GM18517 (cell line): ENCODE data around the gene FGF3.

Experiments used
- ATAC-seq: cut with Tn5 transposase; IDR thresholded peaks from one replicate; pipeline ENCODE4 v1.9.1; 2021; ENCODE audit warnings: mild to moderate bottlenecking, moderate library complexity; ENCODE audit not compliant: unreplicated experiment

The FGF3 gene

GRCh38 chr11:69825941-69826340, 6.7 kb upstream of the FGF3 start:
- ATAC-seq, result no peak

- no peak for ATAC-seq
These were observed 6.0 kb upstream of the FGF3 start for GRCh38 chr11:69825037-69825834.

DNA sequence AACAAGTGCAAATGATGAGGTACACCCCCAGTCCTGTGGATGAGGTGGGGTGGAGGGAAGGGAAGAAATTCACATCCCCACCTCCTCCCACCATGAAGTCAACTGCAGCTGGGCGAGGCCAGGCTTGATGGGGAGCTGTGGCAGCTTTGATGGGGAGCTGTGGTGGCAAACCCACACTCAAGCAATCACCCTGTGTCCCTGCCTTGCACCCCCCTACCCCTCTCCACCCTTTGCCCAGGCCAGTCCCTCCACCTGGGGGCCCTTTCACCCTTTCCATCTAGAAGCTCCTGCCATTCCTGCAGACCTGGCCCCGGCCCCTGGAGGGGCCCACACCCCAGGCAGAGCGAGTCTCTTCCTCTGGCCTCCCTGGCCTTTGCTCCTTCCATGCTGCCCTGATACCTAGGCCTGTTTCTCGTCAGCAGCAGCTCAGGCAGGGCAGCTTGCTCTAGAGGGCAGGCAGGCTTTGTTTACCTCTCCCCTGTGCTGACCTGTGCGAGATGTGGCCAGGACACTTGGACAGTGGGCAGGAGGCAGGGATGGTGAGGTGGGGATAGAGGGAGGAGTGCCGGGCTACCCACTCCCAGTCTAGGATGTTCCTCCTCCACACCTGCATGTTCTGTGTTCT, 4.5 kb upstream of the FGF3 start:
- ATAC-seq, result no peak

- no peak for ATAC-seq
These were observed 3.7 kb upstream of the FGF3 start for GRCh38 chr11:69822676-69823494.

DNA sequence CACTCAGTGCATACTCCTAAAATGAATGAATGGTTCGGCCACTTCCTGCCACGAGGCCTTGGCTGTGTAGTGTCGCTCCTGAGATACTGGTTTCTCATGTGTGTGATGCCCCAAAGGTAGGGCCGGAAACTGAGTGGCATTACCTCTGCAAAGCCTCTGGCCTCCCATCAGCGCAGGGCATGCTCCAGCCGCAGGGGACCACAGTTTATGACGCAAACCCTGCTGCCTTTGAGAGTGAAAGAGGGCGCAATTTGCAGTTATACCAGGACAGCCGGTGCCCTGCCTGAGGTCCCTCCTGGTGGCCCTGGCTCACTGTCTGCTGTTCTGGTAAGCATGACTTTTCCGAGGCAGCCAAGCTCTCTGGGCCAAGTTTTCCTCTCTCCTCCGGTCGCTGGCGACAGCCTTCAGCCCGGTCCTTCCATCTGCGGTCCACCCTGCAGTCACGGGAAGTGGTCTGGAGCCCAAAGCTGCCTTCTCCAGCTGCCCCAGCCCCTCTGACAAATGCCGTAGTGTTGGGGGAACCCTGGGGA, 2.4 kb upstream of the FGF3 start:
- ATAC-seq, result no peak

GRCh38 chr11:69820441-69820840, 1.2 kb upstream of the FGF3 start:
- no peak for ATAC-seq

DNA sequence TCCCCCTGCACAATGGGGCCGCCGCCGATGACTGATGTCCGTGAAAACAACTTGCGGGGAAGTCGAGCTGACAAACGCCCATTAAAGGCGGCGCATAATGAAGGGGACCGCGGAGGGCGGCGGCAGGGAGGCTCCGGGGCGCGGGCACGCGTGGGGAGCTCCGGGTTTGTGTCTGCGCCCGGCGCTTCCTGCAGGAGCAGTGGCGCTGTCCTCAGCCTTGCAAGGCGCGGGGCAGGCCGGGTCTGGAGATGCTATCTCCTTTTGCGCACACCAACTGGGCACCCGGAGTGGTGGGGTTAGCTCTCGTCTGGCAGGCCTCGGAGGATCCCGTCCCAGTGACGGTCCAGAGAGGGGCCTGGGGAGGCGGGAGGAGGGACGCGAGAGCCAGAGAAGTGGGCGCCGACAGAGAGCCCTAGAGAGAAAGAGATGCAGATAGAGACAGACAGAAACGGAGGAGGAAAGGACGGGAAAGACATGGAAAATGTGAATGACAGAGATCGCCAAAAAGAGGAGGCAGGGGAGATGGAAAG, 390 bp upstream of the FGF3 start:
- ATAC-seq, result no peak

- ATAC-seq, result no peak
These were observed 999 bp downstream of the FGF3 start for GRCh38 chr11:69818231-69818602.

GRCh38 chr11:69817265-69818230, 1.7 kb downstream of the FGF3 start:
- ATAC-seq, result no peak

GRCh38 chr11:69816671-69817070, 2.5 kb downstream of the FGF3 start:
- ATAC-seq, result no peak

DNA sequence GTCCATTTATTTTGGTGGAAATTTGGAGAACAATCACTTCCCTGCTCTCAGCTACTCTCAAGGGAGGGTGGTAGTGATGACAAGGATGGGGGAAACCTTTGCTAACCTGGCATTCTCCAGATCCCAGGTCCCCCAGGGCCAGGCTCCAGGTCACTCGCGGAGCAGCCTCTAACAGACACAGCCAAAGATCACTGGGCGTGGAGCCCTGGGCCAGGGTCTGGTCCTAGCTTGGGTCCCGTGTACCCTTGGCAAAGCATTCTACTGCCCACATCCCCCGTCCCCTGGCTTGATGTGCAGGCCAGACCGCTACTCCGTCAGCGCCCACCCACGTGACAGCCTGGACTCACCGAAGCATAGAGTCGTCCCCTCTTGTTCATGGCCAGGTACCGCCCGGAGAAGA, 3.2 kb downstream of the FGF3 start:
- ATAC-seq, result no peak

GRCh38 chr11:69814902-69815301, 4.3 kb downstream of the FGF3 start:
- no peak for ATAC-seq

GRCh38 chr11:69814411-69814810, 4.8 kb downstream of the FGF3 start:
- no peak for ATAC-seq

DNA sequence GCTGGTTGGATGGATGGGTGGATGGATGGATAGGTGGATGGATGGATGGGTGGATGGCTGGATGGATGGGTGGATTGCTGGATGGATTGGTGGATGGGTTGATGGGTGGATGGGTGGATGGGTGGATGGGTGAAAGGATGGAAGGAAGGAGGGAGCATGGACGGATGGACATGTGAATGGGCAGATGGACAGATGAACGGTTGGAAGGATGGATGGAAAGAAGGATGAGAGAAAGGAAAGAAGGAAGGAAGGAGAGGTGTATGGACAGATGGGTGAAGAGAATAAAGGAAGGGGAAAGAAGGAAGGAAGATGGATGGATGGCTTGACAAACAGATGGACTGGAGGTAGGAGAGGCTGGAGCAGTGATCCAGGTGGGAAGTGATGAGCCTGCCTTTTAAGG, 5.4 kb downstream of the FGF3 start:
- no peak for ATAC-seq

DNA sequence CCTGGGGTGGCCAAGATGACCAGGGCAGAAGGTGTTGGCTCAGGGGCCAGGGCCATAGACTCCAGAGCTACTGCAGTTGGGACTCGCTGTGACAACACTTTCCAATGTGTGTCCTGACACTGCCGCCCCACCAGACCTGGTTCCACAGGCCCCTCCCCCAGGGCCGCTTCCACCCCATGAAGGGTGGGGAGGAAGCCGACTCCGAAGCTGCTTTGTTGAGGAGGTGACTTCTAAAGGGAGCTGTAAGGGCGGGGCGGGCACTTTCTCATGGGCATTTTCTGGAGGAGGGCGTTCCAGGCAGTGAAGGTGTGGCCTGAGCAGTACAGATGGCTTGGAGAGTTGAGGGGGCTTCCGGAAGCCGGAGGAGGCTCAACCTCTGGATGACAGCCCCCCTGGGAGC, 6.3 kb downstream of the FGF3 start:
- no peak for ATAC-seq

DNA sequence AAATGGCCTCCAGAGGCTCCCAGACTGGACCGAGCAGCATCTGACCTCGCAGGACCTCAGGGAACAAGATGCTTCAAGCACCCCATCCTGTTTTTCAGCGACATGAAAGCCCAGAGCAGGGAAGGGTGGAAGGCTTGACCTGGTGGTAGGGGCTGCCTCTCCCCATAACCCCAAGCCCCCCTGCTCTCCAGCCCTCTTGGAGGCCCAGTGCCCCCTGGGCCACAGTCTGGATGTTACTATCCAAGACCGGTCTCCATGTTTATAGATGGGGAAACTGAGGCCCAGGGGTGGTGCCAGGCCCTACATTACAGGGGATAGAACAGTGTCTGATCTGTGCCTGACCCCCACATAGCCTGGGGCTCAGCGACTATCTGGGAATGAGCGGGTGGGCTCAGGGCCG, 7.0 kb downstream of the FGF3 start:
- no peak for ATAC-seq

DNA sequence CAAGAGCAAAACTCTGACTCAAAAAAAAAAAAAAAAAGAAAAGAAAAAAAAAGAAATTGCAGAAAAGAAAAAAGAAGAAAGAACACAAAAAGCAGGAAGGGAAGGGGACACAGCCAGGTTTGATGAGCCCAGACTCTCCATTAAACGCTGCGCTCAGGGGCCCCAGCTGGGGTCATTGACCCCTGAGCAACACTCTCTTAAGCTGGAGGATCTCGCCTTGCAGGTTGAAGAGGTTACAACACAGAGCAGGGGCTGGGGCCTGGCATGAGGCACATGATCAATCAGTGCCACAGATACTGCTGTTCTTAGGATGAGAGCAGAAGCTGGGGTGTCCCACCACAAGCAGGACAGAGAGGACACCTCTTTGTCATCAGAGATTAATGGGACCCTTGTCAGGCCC, 7.8 kb downstream of the FGF3 start:
- no peak for ATAC-seq

DNA sequence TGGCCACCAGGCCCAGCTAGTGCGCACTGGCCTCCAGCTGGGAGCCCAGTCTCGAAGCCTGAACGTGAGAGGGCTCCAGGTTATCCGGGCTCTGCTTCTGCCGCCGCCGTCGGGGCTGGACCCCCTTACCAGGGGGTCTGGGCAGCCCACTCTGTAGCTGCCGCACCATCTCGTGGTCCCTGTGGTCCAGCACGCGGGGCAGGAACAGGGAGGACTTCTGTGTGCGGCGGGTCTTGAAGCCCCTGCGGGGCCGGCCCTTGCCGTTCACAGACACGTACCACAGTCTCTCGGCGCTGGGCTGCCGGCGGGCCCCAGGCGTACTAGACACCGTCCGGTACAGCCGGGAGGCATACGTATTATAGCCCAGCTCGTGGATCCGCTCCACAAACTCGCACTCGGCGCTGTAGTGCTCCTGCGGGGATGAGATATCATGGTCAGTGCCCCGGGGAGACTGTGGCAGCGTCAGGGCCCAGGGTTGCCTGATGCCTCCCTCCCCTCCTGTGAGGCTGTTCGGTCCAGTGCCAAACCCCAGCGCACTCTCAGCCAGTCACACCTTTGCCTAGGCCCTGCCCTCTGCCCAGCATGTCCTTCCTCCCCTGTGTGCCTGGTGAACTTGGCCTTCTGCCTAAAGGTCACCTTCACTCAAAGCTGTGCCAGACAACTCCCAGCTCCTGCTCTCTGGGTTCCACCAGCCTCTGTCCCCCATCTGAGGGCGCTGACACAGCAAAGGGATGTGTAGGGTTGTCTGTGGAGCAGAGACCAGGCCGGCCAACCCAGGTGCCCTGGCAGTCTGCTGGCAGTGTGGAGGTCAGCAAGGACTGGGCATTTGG, 8.7 kb downstream of the FGF3 start:
- no peak for ATAC-seq

GRCh38 chr11:69808667-69809086, 10.5 kb downstream of the FGF3 start:
- ATAC-seq, result no peak
